SU-DHL-6 (cell line): ENCODE data around the gene SERPINB10.

Experiments
- H2AFZ ChIP-seq: fragments of 200-600 bp; sonication (generic); 2 replicates; pipeline ENCODE4 v1.6.1; 2014; ENCODE audit warnings: low read depth, mild to moderate bottlenecking, moderate library complexity, mixed read lengths, antibody characterized with exemption, low read length; ENCODE audit not compliant: severe bottlenecking
- H3F3A ChIP-seq: fragments of 200-600 bp; shearing (Covaris generic); 2 replicates; pipeline ENCODE4 v1.6.0; 2016; ENCODE audit warnings: antibody characterized with exemption, mild to moderate bottlenecking; ENCODE audit not compliant: insufficient read depth
- H3K27ac ChIP-seq: fragments of 200-600 bp; sonication (generic); 2 replicates; pipeline ENCODE4 v1.5.1; 2016; ENCODE audit warnings: low read depth, mild to moderate bottlenecking, low read length, moderate library complexity, mixed read lengths
- H3K27me3 ChIP-seq: fragments of 200-600 bp; sonication (generic), shearing (Covaris generic); 2 replicates; pipeline ENCODE4 v1.6.0; 2014; ENCODE audit warnings: mild to moderate bottlenecking, low read length
- H3K36me3 ChIP-seq: fragments of 200-600 bp; sonication (generic); 2 replicates; pipeline ENCODE4 v1.6.1; 2014; ENCODE audit warnings: mild to moderate bottlenecking, low read length, mixed read lengths
- H3K4me2 ChIP-seq: fragments of 300-600, 200-600 bp; shearing (Covaris generic), sonication (generic); 2 replicates; pipeline ENCODE4 v1.6.0; 2014; ENCODE audit warnings: low read length, low read depth, mild to moderate bottlenecking; ENCODE audit not compliant: poor library complexity, severe bottlenecking
- H3K4me3 ChIP-seq: fragments of 200-600 bp; sonication (generic); 2 replicates; pipeline ENCODE4 v1.5.1; 2014; ENCODE audit warnings: antibody characterized with exemption, low read length, mild to moderate bottlenecking, mixed read lengths; ENCODE audit not compliant: insufficient read depth, poor library complexity, severe bottlenecking
- H3K79me2 ChIP-seq: fragments of 200-600 bp; sonication (generic); 2 replicates; pipeline ENCODE4 v1.6.1; 2014; ENCODE audit warnings: mild to moderate bottlenecking, low read length, moderate library complexity; ENCODE audit not compliant: insufficient read depth
- H3K9ac ChIP-seq: fragments of 200-600 bp; sonication (generic); 2 replicates; pipeline ENCODE4 v1.7.0; 2014; ENCODE audit warnings: mild to moderate bottlenecking, low read length
- H3K9me2 ChIP-seq: fragments of 200-600 bp; sonication (generic); replicated peaks from 2 replicates; pipeline ENCODE4 v1.6.1; 2014; ENCODE audit warnings: low read length; ENCODE audit not compliant: insufficient read depth
- H3K9me3 ChIP-seq: fragments of 200-600 bp; sonication (generic); 2 replicates; pipeline ENCODE4 v1.6.1; 2014; ENCODE audit warnings: low read length, mixed read lengths; ENCODE audit not compliant: insufficient read depth
- H4K20me1 ChIP-seq: fragments of 200-600 bp; sonication (generic); 2 replicates; pipeline ENCODE4 v1.6.1; 2014; ENCODE audit warnings: low read depth, mild to moderate bottlenecking, antibody characterized with exemption, low read length, moderate library complexity, mixed read lengths
- CTCF ChIP-seq: fragments of 200-600 bp; sonication (generic); IDR thresholded peaks from one replicate; pipeline ENCODE4 v1.5.1; 2017; ENCODE audit warnings: antibody characterized with exemption, mild to moderate bottlenecking, low read length, moderate library complexity; ENCODE audit not compliant: insufficient read depth, poor library complexity, severe bottlenecking
- EZH2phosphoT487 ChIP-seq: fragments of 200-600 bp; sonication (generic), shearing (Covaris generic); conservative IDR thresholded peaks from 2 replicates; pipeline ENCODE4 v1.6.1; 2018; ENCODE audit warnings: mild to moderate bottlenecking, antibody characterized with exemption, low read length, moderate library complexity, mixed read lengths

SERPINB10 gene

DNA sequence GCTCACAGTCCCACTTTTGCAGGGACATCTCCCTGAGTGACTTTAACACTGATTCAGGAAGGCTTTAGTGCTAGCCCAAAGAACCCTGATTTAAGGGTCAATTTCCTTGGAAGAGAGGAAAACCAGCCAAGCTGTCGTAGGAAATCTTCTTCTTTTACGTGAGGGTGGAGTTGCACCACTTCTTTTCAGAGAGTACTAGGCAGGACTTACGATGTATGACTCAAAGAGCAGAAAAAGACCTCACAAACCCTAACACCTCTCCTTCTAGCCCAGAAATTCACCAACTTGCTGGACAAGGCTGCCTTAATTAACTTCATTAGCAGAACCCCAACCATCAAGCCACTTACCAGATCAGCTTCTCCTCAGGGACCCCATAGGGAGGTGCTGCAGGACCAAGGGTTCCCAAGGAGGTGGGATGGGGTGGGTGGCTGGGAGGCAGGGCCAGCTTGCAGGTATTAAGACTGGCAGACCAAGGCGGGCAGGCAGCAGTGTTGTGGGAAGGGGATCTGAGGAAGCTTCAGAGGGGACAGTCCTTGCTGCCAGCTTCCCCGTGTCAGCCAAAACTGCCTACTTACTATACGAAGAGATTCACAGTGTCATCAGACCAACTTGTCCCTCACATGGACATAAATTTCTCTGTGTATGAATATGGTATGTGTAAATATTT, 13.5 kb upstream of the SERPINB10 start:
- Histone ChIP-seq H3K9me3 (no peaks in the 10 kb centered on the region), H3K36me3 (no peaks in the 10 kb centered on the region), H3K4me2 (no peak overlapping the region), H3K4me3 (no peak overlapping the region), H4K20me1 (no peaks in the 10 kb centered on the region), H3K79me2 (no peaks in the 10 kb centered on the region), H3K27me3 (no peaks in the 10 kb centered on the region), H3K9ac (no peak overlapping the region), H2AFZ (no peak overlapping the region), H3K27ac (no peak overlapping the region), H3F3A (no peaks in the 10 kb centered on the region), H3K9me2 (no peaks in the 10 kb centered on the region)
- TF ChIP-seq EZH2phosphoT487, result no peak
- TF ChIP-seq CTCF, result no peak

DNA sequence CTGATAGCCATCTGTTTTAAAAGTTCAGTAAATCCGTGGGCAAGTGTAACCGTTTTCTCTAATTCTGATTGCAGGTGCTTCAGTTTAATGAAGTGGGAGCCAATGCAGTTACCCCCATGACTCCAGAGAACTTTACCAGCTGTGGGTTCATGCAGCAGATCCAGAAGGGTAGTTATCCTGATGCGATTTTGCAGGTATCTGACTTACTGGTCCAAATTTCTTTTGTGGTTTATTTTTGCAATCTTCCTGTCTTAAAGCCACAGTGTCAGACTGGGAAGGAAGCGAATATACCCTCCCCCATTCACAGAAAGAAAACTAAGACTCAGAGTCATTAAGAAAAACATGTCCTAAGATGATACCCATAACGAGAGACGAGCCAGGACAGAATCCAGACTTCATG, 12.6 kb upstream of the SERPINB10 start:
- Histone ChIP-seq H3K9me2 (no peaks in the 10 kb centered on the region), H3K79me2 (no peaks in the 10 kb centered on the region), H3K9ac (no peak overlapping the region), H3F3A (no peaks in the 10 kb centered on the region), H3K36me3 (no peaks in the 10 kb centered on the region), H4K20me1 (no peaks in the 10 kb centered on the region), H3K27ac (no peak overlapping the region), H3K9me3 (no peaks in the 10 kb centered on the region), H3K4me3 (no peak overlapping the region), H3K4me2 (no peak overlapping the region), H3K27me3 (no peaks in the 10 kb centered on the region), H2AFZ (no peak overlapping the region)
- TF ChIP-seq EZH2phosphoT487, result no peak
- TF ChIP-seq CTCF, result no peak

- no peak overlapping the region for H2AFZ ChIP-seq
- no peak for TF ChIP-seq EZH2phosphoT487
- no peak for TF ChIP-seq CTCF
- H3K9ac ChIP-seq, result no peak overlapping the region
- no peak overlapping the region for H3K4me3 ChIP-seq
- no peak overlapping the region for H3K4me2 ChIP-seq
- no peaks in the 10 kb centered on the region for H3K36me3 ChIP-seq
- H3K27ac ChIP-seq, result no peak overlapping the region
- no peaks in the 10 kb centered on the region for H4K20me1 ChIP-seq
- no peaks in the 10 kb centered on the region for H3K9me3 ChIP-seq
- no peaks in the 10 kb centered on the region for H3F3A ChIP-seq
- no peaks in the 10 kb centered on the region for H3K9me2 ChIP-seq
- H3K79me2 ChIP-seq, result no peaks in the 10 kb centered on the region
- H3K27me3 ChIP-seq, result no peaks in the 10 kb centered on the region
These were observed 10.7 kb upstream of the SERPINB10 start for GRCh38 chr18:63897072-63897471.
